GM21619 (cell line): ENCODE measurements around the gene PRKAR1B.

ENCODE experiments used
- ATAC-seq: cut with Tn5 transposase; IDR thresholded peaks from one replicate; pipeline ENCODE4 v1.9.1; 2021; ENCODE audit not compliant: unreplicated experiment

PRKAR1B gene

DNA sequence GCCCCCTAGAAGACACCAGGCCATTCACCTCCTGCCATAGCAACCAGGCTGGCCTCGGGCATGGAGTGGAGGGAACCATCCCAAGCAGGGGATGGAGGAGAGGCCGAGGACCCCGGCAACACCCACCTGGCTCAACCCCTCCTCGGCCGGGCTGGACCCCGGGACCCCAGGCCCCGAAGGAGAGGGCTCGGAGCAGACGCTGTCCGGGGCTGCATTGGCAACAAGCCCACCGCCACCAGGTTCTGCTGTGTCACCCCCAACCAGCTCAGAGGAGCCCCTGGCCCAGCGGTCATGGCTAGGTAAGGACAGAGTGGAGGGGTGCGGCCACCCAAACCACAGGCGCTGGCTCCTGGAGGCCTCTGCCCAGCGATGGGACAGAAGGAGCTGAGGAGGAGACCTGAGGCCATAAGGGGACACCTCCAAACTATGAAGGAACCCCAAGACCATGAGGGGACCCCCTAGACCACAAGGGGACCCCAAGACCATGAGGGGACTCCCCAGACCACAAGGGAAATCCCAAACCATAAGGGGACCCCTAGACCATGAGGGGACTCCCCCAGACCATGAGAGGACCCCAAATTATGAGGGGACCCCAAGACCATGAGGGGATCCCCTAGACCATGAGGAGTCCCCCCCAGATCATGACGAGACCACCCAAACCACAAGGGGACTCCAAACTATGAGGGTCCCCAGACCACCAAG lies 132.7 kb downstream of the PRKAR1B start:
- no peak for ATAC-seq

DNA sequence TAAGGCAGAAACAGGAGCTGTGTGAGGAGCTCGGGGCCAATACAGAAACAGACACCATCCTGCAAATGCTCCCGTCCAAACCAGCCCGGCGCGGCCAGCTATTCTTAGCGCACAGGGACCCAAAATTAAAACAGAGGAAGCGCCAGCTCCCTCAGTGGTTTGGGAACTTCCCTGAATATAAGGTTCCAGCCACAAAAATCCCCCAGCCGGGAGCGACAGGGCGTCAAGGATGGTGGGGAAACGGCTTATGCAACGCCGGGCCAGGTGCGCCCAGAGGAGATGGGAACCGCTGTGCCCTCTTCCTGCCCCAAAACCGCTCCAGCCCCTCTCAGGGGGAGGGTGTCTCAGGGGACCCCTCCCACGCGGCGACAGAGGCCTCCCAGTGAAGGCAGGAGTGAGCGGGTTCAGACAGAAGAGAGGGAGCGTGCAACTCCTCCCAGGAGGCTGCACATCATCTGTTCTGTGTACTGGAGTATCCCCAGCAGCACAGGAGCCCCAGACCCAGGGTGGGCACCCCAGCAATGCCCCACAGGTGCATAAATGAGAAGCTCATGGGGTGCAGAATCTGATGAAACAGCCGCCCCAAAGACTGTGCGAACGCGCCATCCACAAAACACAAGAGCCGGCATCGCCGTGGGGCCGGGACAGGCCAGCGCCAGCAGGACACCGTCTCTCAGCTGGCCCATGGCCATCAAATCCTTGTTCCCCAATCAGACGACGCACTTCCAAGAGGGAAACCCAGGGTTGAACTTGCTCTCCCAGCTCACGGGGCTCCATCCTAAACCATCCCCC lies 133.6 kb downstream of the PRKAR1B start:
- no peak for ATAC-seq

DNA sequence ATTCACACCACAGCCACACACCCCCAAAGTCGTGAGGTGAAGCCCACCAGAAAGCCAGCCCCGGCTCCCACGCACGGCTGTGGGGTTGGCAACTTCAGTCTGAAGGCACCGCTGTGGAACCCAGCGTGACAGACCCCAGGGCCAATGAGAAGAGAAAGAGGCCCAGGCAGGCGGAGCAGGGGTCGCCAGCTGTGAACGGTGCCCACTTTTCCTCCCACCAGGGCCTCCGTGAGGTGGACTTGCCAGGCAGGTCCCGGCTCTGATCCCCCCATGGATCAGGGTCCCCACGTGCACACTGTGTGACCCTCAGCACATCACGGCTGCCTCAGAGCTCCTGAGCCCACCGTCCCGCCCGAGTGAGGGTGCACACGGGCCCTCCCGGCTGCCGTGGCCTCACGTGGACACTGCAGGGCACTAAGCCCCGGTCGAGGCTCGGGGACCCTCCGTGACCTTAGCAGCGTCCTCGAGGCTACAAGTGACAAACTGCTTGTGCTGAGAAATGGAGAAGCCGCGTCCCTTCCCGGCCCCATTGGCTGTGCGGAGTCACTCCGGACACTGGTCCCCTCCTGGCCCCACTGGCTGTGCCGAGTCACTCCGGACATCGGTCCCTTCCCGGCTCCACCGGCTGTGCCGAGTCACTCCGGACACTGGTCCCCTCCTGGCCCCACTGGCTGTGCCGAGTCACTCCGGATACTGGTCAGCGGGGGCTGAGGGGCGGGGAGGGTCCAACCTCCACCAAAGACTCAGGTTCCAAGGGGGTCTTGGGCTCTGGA lies 135.0 kb downstream of the PRKAR1B start:
- ATAC-seq: no peak

DNA sequence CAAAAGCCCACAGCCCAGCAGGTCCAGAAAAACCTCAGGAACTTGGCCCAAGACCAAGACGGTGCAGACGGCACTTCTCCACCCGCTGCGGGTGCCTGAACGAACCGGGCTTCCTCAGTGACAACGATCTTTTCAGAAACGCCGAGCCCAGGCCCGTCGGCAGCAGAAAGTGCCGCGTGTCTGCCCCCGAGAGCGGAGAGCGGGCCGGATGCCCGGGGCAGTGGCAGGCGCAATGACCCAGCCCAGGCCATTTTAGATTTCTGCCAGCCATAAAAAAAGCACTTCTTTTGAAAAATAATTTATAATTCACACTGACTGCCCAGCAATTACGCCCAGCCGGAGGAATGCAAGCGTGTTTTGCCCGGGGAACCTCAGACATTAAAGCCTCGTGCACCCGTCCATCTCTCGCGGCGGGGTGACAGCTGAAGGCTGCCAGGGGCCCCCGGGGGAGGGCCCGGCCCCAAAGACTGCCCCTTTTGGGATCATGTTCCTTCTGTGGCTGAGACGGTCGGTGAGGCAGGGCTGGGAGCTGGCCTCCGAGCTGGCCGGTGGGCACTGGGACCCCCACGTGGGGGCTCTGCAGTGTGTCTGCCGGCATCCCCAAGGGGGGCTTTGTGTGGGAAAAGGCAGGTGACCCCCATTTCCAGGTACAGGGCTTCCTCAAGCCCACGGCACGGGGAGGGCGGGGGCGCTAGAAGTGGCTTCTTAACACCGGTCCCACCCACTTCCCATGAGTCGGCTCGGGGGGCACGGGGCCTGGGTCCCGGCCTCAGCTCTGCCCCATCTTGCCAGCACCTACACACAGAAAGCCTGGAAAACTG lies 136.1 kb downstream of the PRKAR1B start:
- ATAC-seq: no peak

DNA sequence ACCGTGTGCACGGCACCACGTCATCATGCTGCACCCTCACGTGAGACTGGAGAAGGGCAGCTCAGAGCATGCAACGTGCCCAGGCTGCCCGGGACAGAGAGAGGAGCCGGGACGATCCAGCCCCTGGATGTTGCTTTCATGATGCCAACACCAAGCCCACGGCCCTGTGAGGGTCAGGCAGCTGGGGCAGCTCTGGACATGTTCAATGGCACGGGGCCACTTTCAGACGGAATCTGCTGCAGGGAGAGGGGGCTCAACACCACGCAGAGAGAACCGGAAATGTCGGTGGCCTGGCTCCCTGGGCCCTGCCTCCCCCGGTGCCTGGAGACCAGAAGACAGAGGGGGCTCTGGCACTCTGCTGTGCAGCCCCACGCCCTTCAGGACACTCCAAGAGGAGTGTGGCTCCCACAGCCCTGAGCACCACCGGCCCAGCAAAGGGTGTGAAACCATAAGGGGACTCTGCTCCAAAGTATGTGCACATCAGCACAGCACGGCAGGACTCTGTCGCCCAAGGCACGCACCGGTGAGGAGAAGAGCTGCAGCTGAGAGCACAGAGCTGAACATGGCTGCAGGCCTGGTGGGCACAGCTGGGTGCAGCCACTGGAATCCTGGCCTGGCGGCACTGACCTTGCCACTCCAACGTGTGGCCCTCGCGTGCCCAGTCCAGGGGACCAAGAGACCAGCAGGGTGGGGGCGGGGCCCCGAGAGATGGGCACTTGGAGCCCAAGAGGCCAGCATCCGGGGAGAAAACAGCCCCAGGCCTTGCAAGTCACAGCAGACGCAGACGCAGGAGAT lies 137.1 kb downstream of the PRKAR1B start:
- no peak for ATAC-seq

DNA sequence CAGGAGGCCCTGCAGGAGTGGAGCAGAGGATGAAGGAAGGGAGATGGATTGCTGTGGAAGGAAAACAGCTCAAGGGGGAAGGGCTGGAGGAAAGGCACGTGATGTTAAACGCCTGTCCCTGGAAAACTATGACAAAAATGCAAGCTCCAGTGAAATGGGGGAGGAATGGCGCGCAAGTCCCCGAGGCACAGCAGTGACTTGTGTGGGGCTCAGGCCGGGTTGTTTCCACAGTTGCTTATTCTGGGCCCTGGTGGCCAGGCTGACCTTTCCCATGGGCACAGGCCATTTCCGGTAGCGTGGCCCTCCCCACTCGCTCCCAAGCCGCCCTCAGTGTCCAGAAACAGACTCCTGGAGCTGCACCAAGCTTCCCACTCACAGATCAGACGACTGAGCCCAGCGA lies 139.3 kb downstream of the PRKAR1B start:
- ATAC-seq: no peak

DNA sequence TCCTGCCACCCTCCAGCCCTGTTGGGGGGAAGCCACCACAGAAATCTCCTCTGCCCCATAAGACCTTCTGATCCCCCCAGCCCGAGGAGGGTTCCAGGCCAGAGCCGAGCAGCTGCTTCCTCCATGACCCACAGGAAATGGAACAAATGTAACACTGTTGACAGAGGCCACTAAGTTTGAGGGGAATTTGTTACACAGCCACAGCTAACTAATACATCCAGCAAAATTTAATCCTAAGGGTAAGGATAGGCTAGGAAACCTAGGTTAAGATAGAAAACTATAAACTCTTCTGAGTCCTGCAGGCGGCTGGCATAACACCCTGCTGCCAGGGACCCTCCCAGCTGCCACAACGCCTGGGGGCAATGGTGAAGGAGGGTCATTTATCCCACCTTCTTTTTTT lies 140.6 kb downstream of the PRKAR1B start:
- no peak for ATAC-seq

DNA sequence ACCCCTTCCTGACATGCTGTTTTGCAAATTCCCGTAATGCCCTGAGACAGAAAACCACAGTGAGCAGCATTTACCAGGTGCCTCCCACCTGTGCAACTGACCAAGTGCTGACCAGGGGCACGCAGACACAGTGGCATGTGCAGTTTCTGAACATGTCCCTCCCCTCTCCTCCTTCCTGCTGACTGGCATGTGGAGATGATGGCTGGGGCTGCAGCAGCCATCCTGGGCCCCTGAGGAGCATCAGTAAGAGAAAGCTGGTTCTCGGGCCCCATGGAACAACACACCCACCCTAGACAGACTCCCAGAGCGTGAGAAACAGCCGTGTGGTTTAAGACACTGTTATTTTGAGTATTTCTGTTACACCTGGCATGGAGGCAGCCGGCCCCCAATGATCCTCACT lies 141.2 kb downstream of the PRKAR1B start:
- ATAC-seq: no peak

DNA sequence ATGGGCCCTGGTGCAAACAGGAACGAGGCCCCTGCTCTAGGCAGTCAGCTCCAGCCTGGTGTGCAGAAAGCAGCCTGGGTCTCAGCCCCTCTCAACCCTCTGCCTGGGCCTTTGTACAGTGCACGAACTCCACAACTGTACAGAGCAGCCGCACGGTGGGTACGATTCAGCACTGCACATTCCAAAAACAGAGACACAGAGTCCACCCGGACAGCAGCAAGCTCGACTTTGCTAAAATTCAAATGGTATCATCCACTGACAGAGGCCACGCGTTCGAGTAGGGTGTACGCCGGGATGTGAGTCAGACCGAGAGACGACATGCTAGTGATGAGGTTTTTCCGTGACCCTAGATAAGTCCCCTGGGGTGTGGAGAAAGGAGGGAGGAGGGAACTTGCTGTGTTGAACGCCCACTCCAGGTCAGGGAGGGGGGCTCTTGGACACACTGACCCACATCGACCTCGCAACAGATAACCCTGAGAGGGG lies 141.8 kb downstream of the PRKAR1B start:
- ATAC-seq: no peak

DNA sequence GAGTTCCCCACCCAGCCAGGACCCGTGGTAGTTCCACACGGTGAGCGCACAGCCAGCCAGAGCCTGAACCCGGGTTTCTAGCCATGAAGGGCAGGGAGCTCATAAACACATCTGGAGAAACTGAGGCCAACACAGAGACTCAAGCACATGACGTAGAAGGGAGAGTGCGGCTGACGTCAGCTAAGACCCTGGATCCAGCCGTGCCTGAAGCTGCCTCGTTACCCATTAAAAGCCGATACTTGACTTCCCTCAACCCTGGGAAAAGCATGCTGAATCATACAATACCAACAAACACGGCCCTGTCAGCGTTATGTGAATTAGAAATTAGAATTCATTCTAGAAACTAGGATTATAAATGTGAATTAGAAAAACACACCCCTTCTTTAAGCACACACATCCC lies 142.3 kb downstream of the PRKAR1B start:
- no peak for ATAC-seq

DNA sequence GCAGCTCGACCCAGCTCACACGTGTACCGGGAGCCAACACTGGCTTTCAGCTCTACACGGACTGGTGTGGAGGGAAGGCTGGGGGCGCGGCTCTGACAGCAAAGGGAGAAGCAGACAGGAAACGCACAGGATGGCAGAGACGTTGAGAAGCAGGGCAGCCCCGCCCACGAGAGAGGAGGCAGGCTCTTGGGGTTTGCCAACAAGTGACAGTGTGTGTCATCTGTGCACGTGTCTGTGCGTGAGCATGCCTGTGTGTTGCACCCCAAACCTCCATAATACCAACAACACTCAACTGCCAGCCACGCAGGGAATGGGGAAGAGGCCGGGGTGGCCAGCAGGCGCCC lies 143.0 kb downstream of the PRKAR1B start:
- no peak for ATAC-seq

DNA sequence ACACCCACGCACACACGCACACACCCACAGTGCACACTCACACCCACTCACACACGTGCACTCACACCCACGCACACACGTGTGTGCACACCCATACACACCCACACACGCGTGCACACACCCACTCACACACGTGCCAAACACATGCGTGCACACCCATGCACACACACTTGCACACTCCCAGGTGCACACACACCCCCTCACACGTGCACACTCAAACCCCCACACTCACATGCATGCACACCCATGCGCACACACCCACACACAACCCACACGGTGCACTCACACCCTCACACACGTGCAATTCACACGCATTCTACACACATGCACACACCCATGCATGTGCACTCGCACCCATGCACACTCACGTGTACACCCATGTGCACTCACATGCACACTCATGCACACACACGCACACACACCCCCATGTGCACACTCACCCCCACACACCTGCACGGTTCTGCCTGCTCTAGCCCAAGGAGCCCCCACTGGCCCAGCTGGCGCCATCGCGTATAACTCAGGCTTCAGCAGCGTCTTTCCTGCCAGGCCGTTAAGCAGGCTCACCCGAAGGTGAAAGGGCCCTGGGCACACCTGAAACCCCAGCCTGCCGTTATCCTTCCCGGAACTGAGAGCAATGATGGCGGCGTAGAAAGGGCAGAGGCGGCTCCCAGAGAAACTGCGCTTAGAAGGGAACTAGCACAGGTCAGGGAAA lies 143.5 kb downstream of the PRKAR1B start:
- no peak for ATAC-seq

DNA sequence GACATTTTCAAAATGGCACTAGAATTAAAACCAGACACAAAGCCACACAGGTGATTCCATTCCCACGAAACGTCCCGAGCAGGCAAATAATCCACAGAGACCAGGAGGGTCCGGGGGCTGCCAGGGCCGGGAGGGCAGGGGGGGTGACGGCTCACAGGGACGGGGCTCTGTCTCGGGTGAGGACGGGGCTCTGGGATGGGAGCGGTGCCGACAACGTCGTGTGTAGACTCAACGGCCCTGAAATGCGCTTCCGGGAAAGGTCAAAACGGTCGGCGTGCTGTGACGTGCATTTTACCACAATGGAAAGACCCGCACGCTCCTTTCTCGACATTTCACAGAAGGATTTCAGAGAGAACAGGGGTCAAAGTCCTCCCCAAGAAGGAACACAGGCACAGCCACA lies 144.2 kb downstream of the PRKAR1B start:
- no peak for ATAC-seq

DNA sequence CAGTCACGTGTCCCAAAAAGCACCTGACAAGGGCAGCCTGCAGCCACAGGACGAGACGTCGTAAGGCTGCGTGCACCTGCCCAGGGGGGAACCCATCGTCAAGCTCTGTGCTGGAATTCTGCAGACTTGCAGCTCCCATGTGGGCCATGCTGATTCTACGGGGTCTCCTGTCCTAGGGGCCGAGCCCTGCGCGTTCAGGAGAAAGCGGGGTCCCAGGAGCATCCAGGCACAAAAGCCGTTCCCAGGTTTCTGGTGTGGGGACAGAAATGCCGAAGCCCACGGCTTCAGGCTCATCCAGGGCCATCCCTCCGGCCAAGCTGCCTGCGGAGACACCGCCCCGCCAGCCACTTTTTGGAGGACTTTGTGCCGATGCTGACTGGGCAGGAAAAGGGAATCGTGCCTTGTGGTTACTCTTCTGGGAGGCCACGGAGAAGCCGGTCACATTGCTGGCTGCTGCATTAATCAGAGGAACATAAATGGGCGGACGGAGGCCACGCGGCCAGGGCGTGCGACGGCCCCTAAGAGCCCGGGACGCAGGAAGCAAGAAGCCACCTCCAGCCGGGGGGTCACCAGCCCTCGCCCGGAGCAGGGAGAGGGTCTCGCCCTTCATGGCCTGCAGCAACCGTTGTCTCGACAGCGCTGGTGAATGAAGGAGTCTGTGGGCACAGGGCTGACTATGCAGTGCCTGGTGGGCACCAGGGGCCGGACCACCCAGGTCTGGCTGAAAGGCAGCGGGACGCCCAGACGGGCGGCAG lies 144.8 kb downstream of the PRKAR1B start:
- ATAC-seq: no peak

DNA sequence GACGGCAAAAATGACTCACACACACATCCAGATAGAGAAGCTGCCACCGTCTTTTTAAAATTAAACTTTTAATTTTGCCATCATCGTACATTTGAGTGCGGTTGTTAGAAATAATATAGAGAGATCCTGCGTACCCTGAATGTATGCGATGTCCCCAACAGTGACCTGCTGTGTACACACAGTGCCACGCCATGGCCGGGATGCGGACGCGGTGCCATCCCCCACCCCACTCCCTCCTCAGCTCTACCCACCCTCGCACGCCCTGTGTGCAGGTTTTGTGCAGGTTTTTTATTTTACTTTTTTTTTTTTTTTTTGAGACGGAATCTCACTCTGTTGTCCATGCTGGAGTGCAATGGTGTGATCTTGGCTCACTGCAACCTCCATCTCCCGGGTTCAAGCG lies 148.7 kb downstream of the PRKAR1B start:
- ATAC-seq: no peak

DNA sequence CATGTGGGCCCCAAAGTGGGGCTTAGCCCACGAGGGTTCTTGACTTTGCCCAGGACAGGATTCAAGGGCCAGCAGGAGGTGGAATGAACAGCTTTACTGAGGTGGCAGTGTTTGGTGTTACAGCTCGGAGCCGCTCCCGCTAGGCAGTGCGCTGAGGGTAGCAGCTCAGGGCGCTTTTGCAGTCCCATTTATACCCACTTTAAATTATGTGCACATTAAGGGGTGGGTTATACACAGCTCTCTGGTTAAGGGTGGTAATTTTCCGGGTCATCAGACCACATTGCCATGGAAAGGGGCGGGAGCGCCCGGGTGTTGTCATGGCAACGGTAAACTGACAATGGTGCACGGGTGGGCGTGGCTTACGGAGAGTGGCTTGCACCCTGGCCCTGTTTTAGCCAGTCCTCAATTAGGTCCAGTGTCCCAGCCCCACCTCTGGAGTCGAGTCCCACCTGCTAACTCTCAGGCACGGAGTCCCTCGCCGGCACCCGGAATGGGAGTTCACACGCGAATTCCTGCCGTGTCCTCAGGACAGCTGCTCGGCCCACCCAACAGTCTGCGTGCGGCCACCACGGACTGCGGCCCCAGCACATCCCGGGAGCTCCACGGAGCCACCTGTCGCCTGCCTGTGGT lies 149.2 kb downstream of the PRKAR1B start:
- no peak for ATAC-seq

DNA sequence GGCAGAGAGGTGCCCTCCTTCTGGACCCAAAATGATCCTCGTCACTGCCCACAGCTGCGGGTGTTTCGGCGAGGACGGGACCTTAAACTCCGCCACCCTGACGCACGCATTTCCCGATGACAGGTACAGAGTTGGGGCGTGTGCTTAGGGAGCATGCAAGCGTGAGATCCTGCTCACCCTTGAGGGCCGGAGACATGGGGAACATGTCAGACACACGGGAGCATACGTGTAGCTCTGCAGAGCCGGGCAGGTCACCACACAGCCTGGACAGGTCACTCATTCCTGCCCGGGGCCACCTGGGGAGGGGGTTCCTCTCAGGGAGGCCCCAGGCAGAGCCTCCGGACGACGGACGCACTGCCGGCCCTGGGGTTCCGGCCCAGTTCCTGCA lies 149.8 kb downstream of the PRKAR1B start:
- no peak for ATAC-seq

DNA sequence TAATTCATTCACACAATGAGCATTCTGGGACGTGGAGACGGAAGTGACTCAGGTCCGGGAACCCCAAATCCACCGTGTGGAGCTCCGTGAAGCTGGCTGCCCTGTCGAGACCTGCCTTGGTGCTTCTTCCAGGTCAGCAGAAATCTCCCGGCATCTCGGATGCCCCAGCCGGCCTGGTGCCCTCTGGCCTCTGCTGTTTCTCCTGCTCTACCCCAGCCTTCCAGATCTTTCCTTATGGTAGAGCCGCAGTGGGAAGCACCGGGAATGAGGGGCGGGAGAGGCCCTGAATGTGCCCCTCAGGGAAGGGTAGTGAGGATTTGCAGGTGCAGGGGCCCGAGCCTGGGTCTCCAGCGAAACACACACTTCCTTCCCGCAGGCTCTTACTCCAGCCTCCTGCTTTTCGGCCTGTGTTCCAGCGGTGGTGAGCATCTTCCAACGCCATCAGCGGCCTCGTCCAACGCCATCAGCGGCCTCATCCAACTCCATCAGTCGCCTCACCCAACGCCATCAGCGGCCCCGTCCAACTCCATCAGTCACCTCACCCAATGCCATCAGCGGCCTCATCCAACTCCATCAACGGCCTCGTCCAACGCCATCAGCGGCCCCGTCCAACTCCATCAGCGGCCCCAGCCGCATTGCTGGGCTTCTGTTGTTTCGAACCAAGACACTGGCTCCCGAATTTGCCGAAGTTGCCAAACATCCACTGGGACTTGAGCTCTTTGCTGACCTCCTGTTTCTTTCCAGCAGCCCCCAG lies 150.4 kb downstream of the PRKAR1B start:
- ATAC-seq: no peak
